HepG2 (cell line): ENCODE measurements around the gene GRK4. TPM values are rescaled to one million over a fixed set of nuclear protein-coding genes. Genes with fewer than 3 reads are reported as not detected.

Experiments used
- CSRNP1 ChIP-seq: sonication (generic); formaldehyde crosslinking; IDR thresholded peaks from 2 replicates; pipeline ENCODE4 v1.8.1; 2023; ENCODE audit warnings: mild to moderate bottlenecking, missing genetic modification reagents
- IRF1 ChIP-seq: sonication (generic); formaldehyde crosslinking; IDR thresholded peaks from 2 replicates; pipeline ENCODE4 v1.4.0; 2020; ENCODE audit warnings: low read depth, mild to moderate bottlenecking, missing genetic modification reagents
- MTF2 ChIP-seq: sonication (generic); formaldehyde crosslinking; IDR thresholded peaks from 2 replicates; pipeline ENCODE4 v1.5.0; 2020; ENCODE audit warnings: missing genetic modification reagents, borderline replicate concordance
- SP2 ChIP-seq: sonication (generic); formaldehyde crosslinking; IDR thresholded peaks from 2 replicates; pipeline ENCODE4 v1.5.1; 2020; ENCODE audit warnings: mild to moderate bottlenecking, missing genetic modification reagents
- ZFP36L1 ChIP-seq: sonication (generic); formaldehyde crosslinking; IDR thresholded peaks from 2 replicates; pipeline ENCODE4 v1.8.0; 2022; ENCODE audit warnings: mild to moderate bottlenecking, missing genetic modification reagents, moderate library complexity
- ZFP62 ChIP-seq: sonication (generic); formaldehyde crosslinking; IDR thresholded peaks from 2 replicates; pipeline ENCODE4 v1.4.0; 2020; ENCODE audit warnings: missing genetic modification reagents
- ZMYM2 ChIP-seq: sonication (generic); formaldehyde crosslinking; IDR thresholded peaks from 2 replicates; pipeline ENCODE4 v1.8.0; 2022; ENCODE audit warnings: mild to moderate bottlenecking, missing genetic modification reagents
- ZNF138 ChIP-seq: sonication (generic); formaldehyde crosslinking; IDR thresholded peaks from 2 replicates; pipeline ENCODE4 v1.5.0; 2020; ENCODE audit warnings: mild to moderate bottlenecking, low read depth, missing genetic modification reagents
- ZNF276 ChIP-seq: sonication (generic); formaldehyde crosslinking; IDR thresholded peaks from 2 replicates; pipeline ENCODE4 v1.4.0; 2020; ENCODE audit warnings: mild to moderate bottlenecking, low read depth, missing genetic modification reagents
- ZNF407 ChIP-seq: sonication (generic); formaldehyde crosslinking; IDR thresholded peaks from one replicate; pipeline ENCODE4 v1.5.1; 2020; ENCODE audit warnings: mild to moderate bottlenecking, missing genetic modification reagents; ENCODE audit errors: not compliant biosample characterization
- ZNF547 ChIP-seq: sonication (generic); formaldehyde crosslinking; IDR thresholded peaks from 2 replicates; pipeline ENCODE4 v1.5.1; 2020; ENCODE audit warnings: mild to moderate bottlenecking, missing genetic modification reagents
- ZNF569 ChIP-seq: sonication (generic); formaldehyde crosslinking; IDR thresholded peaks from 2 replicates; pipeline ENCODE4 v1.5.0; 2020; ENCODE audit warnings: mild to moderate bottlenecking, missing genetic modification reagents, moderate library complexity, borderline replicate concordance
- ZNF773 ChIP-seq: sonication (generic); formaldehyde crosslinking; IDR thresholded peaks from 2 replicates; pipeline ENCODE4 v1.4.0; 2020; ENCODE audit warnings: missing genetic modification reagents, borderline replicate concordance
- polyA plus RNA-seq, 8 experiments: library from polyadenylated mRNA; depleted of rRNA in 3 of 8; stranded (reverse) in 7 of 8; unstranded in 1 of 8; fragments of >200 nt; fragmentation: Illumina TruSeq in 4 of 8; extraction: Trizol in 4 of 8; gene quantifications; 2 replicates each; pipeline versions ENCODE4 v1.2.1 to v1.2.3, GENCODE V29; 2011 to 2016; ENCODE audit warnings: low read depth in 4 of 8, missing spikeins in 1 of 8, mixed read lengths in 1 of 8; ENCODE audit not compliant: insufficient read depth in 1 of 8
- total RNA-seq, 5 experiments: library from RNA; depleted of rRNA; stranded (reverse); fragments of >200 nt; fragmentation: Illumina TruSeq; extraction: Trizol; gene quantifications; 2 replicates each; pipeline ENCODE4 v1.2.3, GENCODE V29; 2016; ENCODE audit warnings: low read depth in 1 of 5

Gene GRK4
- total and polyA plus RNA-seq, 2 of the 13 experiments (the other 11 are each of a cell fraction or from before 2014, with no cell fraction given), result 1.8 to 2.0 TPM

- TF ChIP-seq ZNF569 (no peak), MTF2 (CRISPR knock-in tag) (no peak), SP2 (CRISPR knock-in tag) (no peak), ZNF276 (CRISPR knock-in tag) (no peak), ZMYM2 (CRISPR knock-in tag) (0 out of 2 replicates have a peak, but pooled peaks have one; percentile 65), ZNF773 (CRISPR knock-in tag) (peak; percentile 63; the same call in 1 of the 2 replicates), CSRNP1 (CRISPR knock-in tag) (0 out of 2 replicates have a peak, but pooled peaks have one; percentile 23), ZFP36L1 (no peak), ZNF138 (CRISPR knock-in tag) (no peak), ZFP62 (CRISPR knock-in tag) (no peak), ZNF547 (no peak), ZNF407 (no peak), IRF1 (CRISPR knock-in tag) (no peak)
Measured at GRCh38 chr4:3073158-3074077, 110.0 kb downstream of the GRK4 start (continued).
